AG04450 (cell line): ENCODE data around the gene PIP5K1A. TPM values are rescaled to one million over a fixed set of nuclear protein-coding genes. Genes with fewer than 3 reads are reported as not detected.
"Not testable (repeated sequence)": the region's sequence is repeated elsewhere in the genome, so short reads cannot be mapped to it uniquely, and the experiment has no call there.

Experiments
- CTCF ChIA-PET: fragments of 300-600, 350-600 bp; formaldehyde crosslinking; extraction: SDS; loops from one replicate; lab custom pipeline; 2022; ENCODE audit warnings: antibody characterized with exemption, inconsistent platforms; lab: Charles Lee
- POLR2A ChIA-PET: fragments of 350-600 bp; formaldehyde crosslinking; extraction: SDS; loops from one replicate; lab custom pipeline; 2021; ENCODE audit warnings: antibody characterized with exemption, inconsistent platforms; lab: Yijun Ruan, JAX
- DNase-seq: peaks from one replicate; pipeline ENCODE4 v3.0.0-alpha.2; 2011; ENCODE audit warnings: low read depth, low spot score
- H3K27ac ChIP-seq: one replicate; pipeline ENCODE4 v1.5.1; 2012; ENCODE audit warnings: low read depth, low read length, control low read depth
- H3K27me3 ChIP-seq: one replicate; pipeline ENCODE4 v1.6.0; 2012; ENCODE audit warnings: low read length; ENCODE audit not compliant: control insufficient read depth, insufficient read depth
- H3K4me3 ChIP-seq: 2 replicates; pipeline ENCODE4 v1.5.1; 2011; ENCODE audit warnings: mild to moderate bottlenecking, low read depth, low read length, control low read depth
- H3K9me3 ChIP-seq: 2 replicates; pipeline ENCODE4 v1.5.1; 2012; ENCODE audit warnings: low read length; ENCODE audit not compliant: control insufficient read depth, insufficient read depth
- CTCF ChIP-seq: IDR thresholded peaks from 2 replicates; pipeline ENCODE4 v1.5.1; 2011; ENCODE audit warnings: low read depth, low read length, control low read depth, inconsistent platforms
- polyA plus RNA-seq: library from polyadenylated mRNA; depleted of rRNA; stranded (reverse); fragments of >200 nt; gene quantifications from 2 replicates; pipeline ENCODE4 v1.2.3, GENCODE V29; 2011

The PIP5K1A gene
- polyA plus RNA-seq, 1 experiment, result 170 TPM

GRCh38 chr1:151175041-151175741, 23.2 kb upstream of the PIP5K1A start:
- POLR2A ChIA-PET, result interaction anchor here (0.7 kb wide), 1 partner anchor 15 kb away, joined by 4 read pairs; the partner anchor contains the start of gene VPS72
- no peak for TF ChIP-seq CTCF
- H3K27me3 ChIP-seq, result no peaks in the 10 kb centered on the region
- CTCF ChIA-PET, result interaction anchor here (0.7 to 2.4 kb wide), 12 partner anchors 8 to 77 kb away, joined by 3 to 19 read pairs (median 5); partner anchors contain the start of gene VPS72
- DNase-seq, result no peak
- H3K4me3 ChIP-seq, result no peak overlapping the region
- H3K9me3 ChIP-seq, result no peaks in the 10 kb centered on the region
- peak overlapping the region; percentile 39 for H3K27ac ChIP-seq

- ChIA-PET POLR2A (interaction anchor here (0.7 kb wide), 2 partner anchors 14 to 76 kb away, joined by 3 to 4 read pairs; partner anchors contain the start of gene VPS72), CTCF (interaction anchor here (0.6 to 2.4 kb wide), 12 partner anchors 8 to 182 kb away, joined by 3 to 19 read pairs (median 5); partner anchors contain the start of gene VPS72)
- Histone ChIP-seq H3K9me3 (no peaks in the 10 kb centered on the region), H3K27ac (peak within 1 kb of the TSS; percentile 39), H3K4me3 (no peak within 1 kb of the TSS), H3K27me3 (no peaks in the 10 kb centered on the region)
- TF ChIP-seq CTCF, result peak; percentile 75
- no peak for DNase-seq
These were observed 22.5 kb upstream of the PIP5K1A start, which contains the start of gene TMOD4 for GRCh38 chr1:151175863-151176262. TSS of gene TMOD4 (minus strand) at chr1:151175981. CDS start at chr1:151174875, 1,106 bp downstream.

GRCh38 chr1:151176514-151177045, 21.8 kb upstream of the PIP5K1A start:
- no peaks in the 10 kb centered on the region for H3K9me3 ChIP-seq
- no peak overlapping the region for H3K4me3 ChIP-seq
- POLR2A ChIA-PET, result interaction anchor here (0.7 kb wide), 1 partner anchor 76 kb away, joined by 3 read pairs; no protein-coding TSS in a partner anchor
- CTCF ChIA-PET, result interaction anchor here (0.6 to 2.7 kb wide), 11 partner anchors 9 to 183 kb away, joined by 3 to 19 read pairs (median 6); partner anchors contain the start of genes LYSMD1, SCNM1 and VPS72
- no peak overlapping the region for H3K27ac ChIP-seq
- DNase-seq, result no peak
- no peaks in the 10 kb centered on the region for H3K27me3 ChIP-seq
- no peak for TF ChIP-seq CTCF

- no peak overlapping the region for H3K27ac ChIP-seq
- no peak for DNase-seq
- no peaks in the 10 kb centered on the region for H3K27me3 ChIP-seq
- no peak overlapping the region for H3K4me3 ChIP-seq
- CTCF ChIA-PET, result interaction anchor here (1.7 kb wide), 1 partner anchor 9 kb away, joined by 6 read pairs; the partner anchor contains the start of gene TMOD4
- POLR2A ChIA-PET, result no interaction called here
- TF ChIP-seq CTCF, result no peak
- H3K9me3 ChIP-seq, result no peaks in the 10 kb centered on the region
These were observed 14.1 kb upstream of the PIP5K1A start for GRCh38 chr1:151184211-151184610.

GRCh38 chr1:151187205-151187604, 11.1 kb upstream of the PIP5K1A start:
- DNase-seq, result no peak
- no peak overlapping the region for H3K27ac ChIP-seq

GRCh38 chr1:151188667-151189066, 9.7 kb upstream of the PIP5K1A start:
- CTCF ChIA-PET, result interaction anchor here (1.6 to 3.4 kb wide), 3 partner anchors 12 to 93 kb away, joined by 5 to 13 read pairs (median 6); partner anchors contain the start of gene TMOD4
- not testable (repeated sequence) for H3K9me3 ChIP-seq, H3K27ac ChIP-seq, H3K27me3 ChIP-seq, DNase-seq
- POLR2A ChIA-PET, result interaction anchor here (1.2 kb wide), 1 partner anchor 117 kb away, joined by 4 read pairs; no protein-coding TSS in a partner anchor
- H3K4me3 ChIP-seq, result peak overlapping the region; percentile 84

More at GRCh38 chr1:151187205-151187604, 11.1 kb upstream of the PIP5K1A start:
- TF ChIP-seq CTCF, result no peak
- ChIA-PET CTCF (interaction anchor here (1.6 to 3.4 kb wide), 2 partner anchors 11 to 87 kb away, joined by 5 to 13 read pairs; partner anchors contain the start of gene TMOD4), POLR2A (no interaction called here)
- Histone ChIP-seq H3K4me3 (no peak overlapping the region), H3K27me3 (no peaks in the 10 kb centered on the region), H3K9me3 (no peaks in the 10 kb centered on the region)
